Astrocyte of the spinal cord (primary cell): ENCODE measurements around the gene KATNB1.

Source experiments
- DNase-seq: peaks from one replicate; pipeline ENCODE4 v3.0.0; 2011; ENCODE audit warnings: low read depth, low spot score
- H3K4me3 ChIP-seq: 2 replicates; pipeline ENCODE4 v1.5.1; 2011; ENCODE audit warnings: low read depth, mild to moderate bottlenecking, low read length, moderate library complexity
- in situ Hi-C: cut with HindIII; loops from 2 replicates; pipeline ENCODE4 v1.10.0; 2017; ENCODE audit warnings: low sequenced_read_pairs
- TF ChIP-seq, protein P1 (sequence below): IDR thresholded peaks from 2 replicates; pipeline ENCODE4 v1.5.1; 2012; ENCODE audit warnings: low read depth, mild to moderate bottlenecking, low read length, inconsistent platforms

KATNB1 gene

DNA sequence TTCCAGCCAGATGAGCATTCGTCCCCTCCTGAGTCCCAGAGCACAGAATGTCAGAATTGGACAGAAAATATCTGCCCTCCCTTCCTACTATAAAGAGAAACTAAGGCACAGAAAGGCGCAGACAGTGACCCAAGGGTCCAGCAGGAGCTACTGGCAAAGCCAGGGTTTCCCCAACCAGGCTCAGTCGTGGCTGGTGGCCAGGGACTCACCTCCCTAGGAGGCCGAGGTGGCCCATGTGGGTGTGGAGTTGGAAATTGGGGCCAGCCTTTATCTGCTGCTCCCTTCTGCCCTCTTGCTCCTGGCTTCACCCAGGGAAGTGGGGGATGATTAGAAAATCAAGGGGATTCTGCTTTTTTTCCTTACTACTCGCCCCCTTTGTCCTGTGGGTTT is 39.9 kb upstream of the KATNB1 start:
- TF ChIP-seq, protein P1, sequence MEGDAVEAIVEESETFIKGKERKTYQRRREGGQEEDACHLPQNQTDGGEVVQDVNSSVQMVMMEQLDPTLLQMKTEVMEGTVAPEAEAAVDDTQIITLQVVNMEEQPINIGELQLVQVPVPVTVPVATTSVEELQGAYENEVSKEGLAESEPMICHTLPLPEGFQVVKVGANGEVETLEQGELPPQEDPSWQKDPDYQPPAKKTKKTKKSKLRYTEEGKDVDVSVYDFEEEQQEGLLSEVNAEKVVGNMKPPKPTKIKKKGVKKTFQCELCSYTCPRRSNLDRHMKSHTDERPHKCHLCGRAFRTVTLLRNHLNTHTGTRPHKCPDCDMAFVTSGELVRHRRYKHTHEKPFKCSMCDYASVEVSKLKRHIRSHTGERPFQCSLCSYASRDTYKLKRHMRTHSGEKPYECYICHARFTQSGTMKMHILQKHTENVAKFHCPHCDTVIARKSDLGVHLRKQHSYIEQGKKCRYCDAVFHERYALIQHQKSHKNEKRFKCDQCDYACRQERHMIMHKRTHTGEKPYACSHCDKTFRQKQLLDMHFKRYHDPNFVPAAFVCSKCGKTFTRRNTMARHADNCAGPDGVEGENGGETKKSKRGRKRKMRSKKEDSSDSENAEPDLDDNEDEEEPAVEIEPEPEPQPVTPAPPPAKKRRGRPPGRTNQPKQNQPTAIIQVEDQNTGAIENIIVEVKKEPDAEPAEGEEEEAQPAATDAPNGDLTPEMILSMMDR: no peak
- DNase-seq: no peak
- in situ Hi-C loops: no loop called here
- H3K4me3 ChIP-seq: no peak overlapping the region

DNA sequence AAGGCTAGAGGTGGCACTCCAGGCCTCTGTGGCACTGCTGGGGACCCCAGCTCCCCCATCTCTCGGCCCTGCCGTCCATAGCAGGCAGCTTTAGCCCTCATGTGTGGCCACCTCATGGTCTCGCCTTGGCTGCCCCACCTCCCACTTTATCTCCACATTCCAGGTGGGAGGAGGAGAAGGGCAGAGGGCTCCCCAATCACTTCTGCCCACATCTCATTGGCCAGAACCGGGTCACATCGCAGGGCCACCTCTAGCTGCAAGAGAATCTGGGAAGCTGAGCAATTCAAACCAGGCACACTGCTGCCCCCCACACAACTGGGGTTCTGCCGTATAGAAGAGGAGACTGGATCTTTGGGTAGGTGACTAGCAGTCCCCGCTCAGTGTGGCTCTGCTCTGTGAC is 39.3 kb upstream of the KATNB1 start:
- in situ Hi-C loops: no loop called here
- DNase-seq: no peak
- TF ChIP-seq, protein P1: no peak
- H3K4me3 ChIP-seq: no peak overlapping the region

DNA sequence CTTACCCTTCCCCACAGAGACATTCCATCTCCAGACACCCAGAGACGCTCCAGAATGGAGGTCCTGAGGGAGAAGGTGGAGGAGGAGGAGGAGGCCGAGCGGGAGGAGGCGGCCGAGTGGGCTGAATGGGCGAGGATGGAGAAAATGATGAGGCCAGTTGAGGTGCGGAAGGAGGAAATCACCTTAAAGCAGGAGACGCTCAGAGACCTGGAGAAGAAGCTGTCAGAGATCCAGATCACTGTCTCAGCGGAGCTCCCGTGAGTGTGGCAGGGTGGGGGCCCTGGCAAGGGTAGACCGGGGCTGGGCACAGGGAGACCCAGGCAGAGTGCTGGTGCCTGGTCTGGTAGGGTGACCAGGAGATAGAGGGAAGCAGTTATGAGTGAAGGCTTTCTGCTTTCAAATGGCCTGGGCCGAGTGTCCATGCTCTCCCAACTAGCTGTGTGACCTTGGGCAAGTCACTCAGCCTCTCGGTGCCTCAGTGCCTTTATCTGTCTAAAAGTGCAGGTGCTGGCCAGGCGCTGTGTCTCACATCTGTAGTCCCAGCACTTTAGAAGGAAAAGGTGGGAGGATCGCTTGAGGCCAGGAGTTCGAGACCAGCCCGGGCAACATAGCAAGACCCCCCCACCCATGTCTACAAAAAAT is 37.6 kb upstream of the KATNB1 start:
- TF ChIP-seq, protein P1: no peak
- no peak for DNase-seq
- in situ Hi-C loops: no loop called here
- H3K4me3 ChIP-seq: no peak overlapping the region

DNA sequence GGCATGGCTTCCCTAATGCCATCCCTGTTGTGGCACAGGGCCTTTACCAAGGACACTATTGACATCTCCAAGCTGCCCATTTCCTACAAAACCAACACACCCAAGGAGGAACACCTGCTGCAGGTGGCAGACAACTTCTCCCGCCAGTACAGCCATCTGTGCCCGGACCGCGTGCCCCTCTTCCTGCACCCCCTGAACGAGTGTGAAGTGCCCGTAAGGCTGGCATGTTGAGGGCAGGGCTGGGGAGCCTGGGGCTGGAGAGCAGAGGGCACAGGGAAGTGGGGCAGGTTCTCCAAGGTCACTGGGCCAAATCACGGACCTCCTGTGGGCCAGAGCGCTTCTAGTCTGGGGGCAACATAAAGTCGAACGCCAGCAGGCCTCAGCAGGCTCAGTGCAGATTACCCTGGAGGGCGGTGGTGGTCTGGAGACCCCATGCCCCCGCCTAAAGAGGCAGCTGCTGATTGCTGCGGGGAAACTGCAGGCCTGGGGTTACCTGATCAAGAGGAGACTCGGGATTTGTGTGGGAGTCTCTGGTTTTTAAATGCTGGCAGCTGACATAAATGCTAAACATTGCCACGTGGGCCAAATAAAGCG is 36.7 kb upstream of the KATNB1 start:
- no peak overlapping the region for H3K4me3 ChIP-seq
- no peak for DNase-seq
- TF ChIP-seq, protein P1: no peak
- in situ Hi-C loops: no loop called here

DNA sequence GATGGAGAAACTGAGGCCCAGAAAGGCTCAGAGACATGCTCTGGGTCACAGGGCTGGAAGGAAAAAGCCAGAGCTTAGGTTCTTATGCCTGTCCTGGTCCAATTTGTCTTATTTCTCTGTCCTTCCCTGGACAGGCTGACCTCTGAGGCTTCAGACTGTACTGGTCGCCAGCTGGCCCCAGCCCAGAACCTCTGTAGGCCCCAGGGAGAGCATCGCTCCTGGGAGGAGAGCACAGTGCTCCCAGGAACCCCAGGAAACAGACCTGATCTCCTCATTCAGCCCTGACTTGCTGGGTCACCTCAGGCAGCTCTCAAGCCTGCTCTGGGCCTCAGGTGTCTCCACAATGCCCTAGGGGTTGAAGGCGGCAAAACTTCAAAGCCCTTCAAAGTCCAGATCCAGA is 36.1 kb upstream of the KATNB1 start:
- TF ChIP-seq, protein P1: no peak
- in situ Hi-C loops: no loop called here
- DNase-seq: no peak
- H3K4me3 ChIP-seq: no peak overlapping the region

DNA sequence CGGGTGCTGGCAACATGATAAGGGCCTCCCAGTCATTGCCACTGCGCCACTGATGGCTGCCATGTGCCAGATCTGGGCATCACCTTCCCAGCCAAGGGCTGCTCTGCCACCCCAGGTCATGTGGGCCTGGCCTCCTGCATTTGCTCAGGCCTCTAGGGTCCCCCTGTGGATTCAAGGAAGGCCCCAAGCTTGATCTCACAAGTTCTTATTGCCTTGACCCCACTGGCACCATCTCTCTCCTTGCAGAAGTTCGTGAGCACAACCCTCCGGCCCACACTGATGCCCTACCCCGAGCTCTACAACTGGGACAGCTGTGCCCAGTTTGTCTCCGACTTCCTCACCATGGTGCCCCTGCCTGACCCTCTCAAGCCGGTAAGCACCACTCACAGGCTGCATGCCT is 35.7 kb upstream of the KATNB1 start:
- DNase-seq: no peak

More for the DNA sequence above, 35.7 kb upstream of the KATNB1 start:
- in situ Hi-C loops: no loop called here
- TF ChIP-seq, protein P1: no peak
- no peak overlapping the region for H3K4me3 ChIP-seq
